PFSK-1 (cell line): ENCODE measurements around the gene APOL3.

ENCODE experiments used
- FOXP2 ChIP-seq: optimal IDR thresholded peaks from 2 replicates; pipeline ENCODE3; 2011; ENCODE audit warnings: borderline replicate concordance, control low read depth, inconsistent platforms; ENCODE audit not compliant: insufficient read depth; ENCODE audit errors: extremely low read length, extremely low read depth
- POLR2AphosphoS5 ChIP-seq: IDR thresholded peaks from 2 replicates; pipeline ENCODE4 v1.6.1; 2012; ENCODE audit warnings: low read depth, mild to moderate bottlenecking, control low read depth, low read length, moderate library complexity
- REST ChIP-seq, 2 experiments: IDR thresholded peaks; 2 replicates each; pipeline versions ENCODE4 v1.6.1 to v1.8.0; 2011 to 2012; ENCODE audit warnings: low read depth in 2 of 2, low read length in 2 of 2, control low read depth in 1 of 2, inconsistent platforms in 1 of 2, mild to moderate bottlenecking in 1 of 2, moderate library complexity in 1 of 2; ENCODE audit not compliant: insufficient read depth in 1 of 2
- SIN3A ChIP-seq: IDR thresholded peaks from 2 replicates; pipeline ENCODE4 v1.6.1; 2012; ENCODE audit warnings: mild to moderate bottlenecking, low read length, moderate library complexity, borderline replicate concordance; ENCODE audit not compliant: insufficient read depth
- TAF1 ChIP-seq: IDR thresholded peaks from 2 replicates; pipeline ENCODE4 v1.6.1; 2012; ENCODE audit warnings: low read length, control low read depth, borderline replicate concordance; ENCODE audit not compliant: insufficient read depth

APOL3 gene

DNA sequence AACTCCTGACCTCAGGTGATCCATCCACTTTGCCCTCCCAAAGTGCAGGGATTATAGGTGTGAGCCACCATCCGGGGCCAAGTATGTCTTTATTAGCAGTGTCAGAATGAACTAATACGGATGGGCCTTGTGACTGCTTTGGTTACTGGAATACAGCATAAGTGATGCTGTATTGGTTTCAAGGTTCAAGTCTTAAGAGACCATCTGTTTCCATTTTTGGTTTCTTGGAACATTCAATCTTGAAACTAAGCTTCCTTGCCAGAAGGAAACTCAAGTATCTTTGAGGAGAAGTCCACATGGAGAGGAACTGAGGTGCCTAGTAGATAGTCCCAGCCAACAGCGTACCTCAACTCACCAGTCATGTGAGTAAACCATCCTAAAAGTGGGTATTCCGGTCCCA lies 58.8 kb downstream of the APOL3 start:
- no peak for TF ChIP-seq SIN3A

DNA sequence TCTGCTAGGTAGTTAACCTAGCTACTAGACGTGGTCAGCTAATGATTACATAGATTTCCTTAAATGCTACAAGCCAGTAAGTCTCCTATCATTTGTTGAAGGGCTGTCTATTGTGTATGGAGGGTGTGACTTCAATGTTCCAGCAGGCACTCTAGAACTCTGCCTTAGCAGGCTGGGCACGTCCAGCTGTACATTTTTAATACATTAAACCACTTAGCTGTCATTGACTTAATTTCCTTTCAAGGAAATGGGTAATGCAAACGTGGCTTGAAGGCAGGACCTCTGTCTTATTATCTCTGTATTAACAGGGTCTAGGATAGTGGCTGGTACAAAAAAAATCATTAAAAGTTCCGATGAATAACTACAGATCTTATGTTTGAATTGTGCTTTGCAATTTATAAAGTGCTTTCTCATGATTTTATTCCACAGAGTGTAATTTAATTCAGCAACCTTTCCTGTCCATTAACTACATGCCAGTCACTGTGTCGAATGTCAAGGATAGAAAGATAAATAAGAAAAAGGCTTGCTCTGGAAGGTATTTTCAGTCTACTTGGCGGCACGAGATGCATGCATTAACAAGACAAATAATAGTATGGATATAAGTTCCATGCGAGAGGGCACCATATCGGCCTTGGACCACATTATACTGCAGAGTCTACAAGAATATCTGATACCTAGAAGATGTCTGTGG lies 60.3 kb downstream of the APOL3 start:
- TF ChIP-seq REST (IDR thresholded peaks at IDR 0.05; ENCODE audit: insufficient read depth in 1 of 2, low read depth in 2 of 2, low read length in 2 of 2) (no peak), TAF1 (no peak), POLR2AphosphoS5 (no peak), SIN3A (no peak), FOXP2 (no peak)

GRCh38 chr22:36097880-36098279 lies 62.7 kb downstream of the APOL3 start:
- TF ChIP-seq FOXP2 (no peak), POLR2AphosphoS5 (no peak), REST (IDR thresholded peaks at IDR 0.05; ENCODE audit: insufficient read depth in 1 of 2, low read depth in 2 of 2, low read length in 2 of 2) (no peak), SIN3A (no peak), TAF1 (no peak)
